Osteoblast (primary cell): ENCODE data around the gene RBBP4. TPM values are rescaled to one million over a fixed set of nuclear protein-coding genes. Genes with fewer than 3 reads are reported as not detected.
"Not testable (repeated sequence)": the region's sequence is repeated elsewhere in the genome, so short reads cannot be mapped to it uniquely, and the experiment has no call there.

Experiments
- DNase-seq: peaks from one replicate; pipeline ENCODE4 v3.0.0; 2011; ENCODE audit warnings: low spot score, mixed read lengths; ENCODE audit not compliant: insufficient read length; ENCODE audit errors: missing footprints
- H2AFZ ChIP-seq: 2 replicates; pipeline ENCODE4 v1.6.0; 2011; ENCODE audit warnings: mild to moderate bottlenecking, low read length
- H3K27ac ChIP-seq: 2 replicates; pipeline ENCODE4 v1.5.1; 2011; ENCODE audit warnings: mild to moderate bottlenecking, low read depth, low read length, moderate library complexity
- H3K27me3 ChIP-seq: 2 replicates; pipeline ENCODE4 v1.6.0; 2012; ENCODE audit warnings: mild to moderate bottlenecking, control low read depth, inconsistent platforms, low read length, moderate library complexity; ENCODE audit not compliant: insufficient read depth
- H3K36me3 ChIP-seq: 2 replicates; pipeline ENCODE4 v1.5.1; 2011; ENCODE audit warnings: mild to moderate bottlenecking, low read length, control low read depth, moderate library complexity; ENCODE audit not compliant: insufficient read depth
- H3K4me1 ChIP-seq: 2 replicates; pipeline ENCODE4 v1.5.1; 2011; ENCODE audit warnings: mild to moderate bottlenecking, low read length, control low read depth, moderate library complexity; ENCODE audit not compliant: insufficient read depth
- H3K4me2 ChIP-seq: 2 replicates; pipeline ENCODE4 v1.6.0; 2011; ENCODE audit warnings: mild to moderate bottlenecking, low read length; ENCODE audit not compliant: insufficient read depth
- H3K4me3 ChIP-seq: fragments of 200-600 bp; sonication (generic); 3 replicates; pipeline ENCODE4 v1.5.1; 2012; ENCODE audit warnings: mild to moderate bottlenecking, low read length, inconsistent platforms; ENCODE audit not compliant: insufficient read depth
- H3K79me2 ChIP-seq: 2 replicates; pipeline ENCODE4 v1.6.0; 2012; ENCODE audit warnings: mild to moderate bottlenecking, low read length, control low read depth, inconsistent platforms; ENCODE audit not compliant: insufficient read depth
- H3K9me3 ChIP-seq: 2 replicates; pipeline ENCODE4 v1.5.1; 2011; ENCODE audit warnings: low read depth, low read length, control low read depth
- H4K20me1 ChIP-seq: 2 replicates; pipeline ENCODE4 v1.6.0; 2012; ENCODE audit warnings: mild to moderate bottlenecking, low read length, control low read depth; ENCODE audit not compliant: insufficient read depth
- total RNA-seq: library from RNA; depleted of rRNA; stranded (reverse); fragments of >200 nt; gene quantifications from 2 replicates; pipeline ENCODE4 v1.2.3, GENCODE V29; 2012
- TF ChIP-seq, protein P1 (sequence below): IDR thresholded peaks from 2 replicates; pipeline ENCODE4 v1.5.1; 2011; ENCODE audit warnings: mild to moderate bottlenecking, low read depth, low read length, moderate library complexity; ENCODE audit errors: extremely low read depth

Gene RBBP4
- total RNA-seq, 1 donor = 111 TPM

DNA sequence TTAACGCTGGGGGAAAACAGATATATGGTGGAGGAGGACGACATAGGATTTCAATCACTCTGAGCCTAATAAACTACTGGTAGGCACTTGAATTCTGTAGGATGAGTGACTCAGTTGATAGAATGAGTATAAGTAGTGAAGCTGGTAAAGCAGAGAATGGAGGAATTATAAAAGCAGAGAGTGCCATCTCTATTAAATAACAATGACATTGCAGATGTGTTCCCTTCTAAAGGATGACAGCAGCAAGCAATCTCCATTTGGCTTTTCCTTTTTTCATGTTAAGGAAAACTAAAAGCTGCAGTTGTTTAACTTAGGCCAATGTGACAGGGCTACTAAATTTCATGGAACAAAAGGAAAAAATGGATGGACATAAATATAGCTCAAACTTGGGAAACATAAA, 18.2 kb upstream of the RBBP4 start:
- H3K27me3 ChIP-seq = no peaks in the 10 kb centered on the region
- no peaks in the 10 kb centered on the region for H3K9me3 ChIP-seq
- peaks cover 16% of the 10 kb centered on the region for H3K36me3 ChIP-seq
- DNase-seq = no peak
- TF ChIP-seq, protein P1, sequence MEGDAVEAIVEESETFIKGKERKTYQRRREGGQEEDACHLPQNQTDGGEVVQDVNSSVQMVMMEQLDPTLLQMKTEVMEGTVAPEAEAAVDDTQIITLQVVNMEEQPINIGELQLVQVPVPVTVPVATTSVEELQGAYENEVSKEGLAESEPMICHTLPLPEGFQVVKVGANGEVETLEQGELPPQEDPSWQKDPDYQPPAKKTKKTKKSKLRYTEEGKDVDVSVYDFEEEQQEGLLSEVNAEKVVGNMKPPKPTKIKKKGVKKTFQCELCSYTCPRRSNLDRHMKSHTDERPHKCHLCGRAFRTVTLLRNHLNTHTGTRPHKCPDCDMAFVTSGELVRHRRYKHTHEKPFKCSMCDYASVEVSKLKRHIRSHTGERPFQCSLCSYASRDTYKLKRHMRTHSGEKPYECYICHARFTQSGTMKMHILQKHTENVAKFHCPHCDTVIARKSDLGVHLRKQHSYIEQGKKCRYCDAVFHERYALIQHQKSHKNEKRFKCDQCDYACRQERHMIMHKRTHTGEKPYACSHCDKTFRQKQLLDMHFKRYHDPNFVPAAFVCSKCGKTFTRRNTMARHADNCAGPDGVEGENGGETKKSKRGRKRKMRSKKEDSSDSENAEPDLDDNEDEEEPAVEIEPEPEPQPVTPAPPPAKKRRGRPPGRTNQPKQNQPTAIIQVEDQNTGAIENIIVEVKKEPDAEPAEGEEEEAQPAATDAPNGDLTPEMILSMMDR = no peak
- no peak overlapping the region for H3K4me3 ChIP-seq
- no peaks in the 10 kb centered on the region for H4K20me1 ChIP-seq
- peaks cover 26% of the 10 kb centered on the region for H3K79me2 ChIP-seq
- H3K4me1 ChIP-seq = no peaks in the 10 kb centered on the region
- H3K4me2 ChIP-seq = no peak overlapping the region
- no peak overlapping the region for H2AFZ ChIP-seq
- H3K27ac ChIP-seq = no peak overlapping the region

DNA sequence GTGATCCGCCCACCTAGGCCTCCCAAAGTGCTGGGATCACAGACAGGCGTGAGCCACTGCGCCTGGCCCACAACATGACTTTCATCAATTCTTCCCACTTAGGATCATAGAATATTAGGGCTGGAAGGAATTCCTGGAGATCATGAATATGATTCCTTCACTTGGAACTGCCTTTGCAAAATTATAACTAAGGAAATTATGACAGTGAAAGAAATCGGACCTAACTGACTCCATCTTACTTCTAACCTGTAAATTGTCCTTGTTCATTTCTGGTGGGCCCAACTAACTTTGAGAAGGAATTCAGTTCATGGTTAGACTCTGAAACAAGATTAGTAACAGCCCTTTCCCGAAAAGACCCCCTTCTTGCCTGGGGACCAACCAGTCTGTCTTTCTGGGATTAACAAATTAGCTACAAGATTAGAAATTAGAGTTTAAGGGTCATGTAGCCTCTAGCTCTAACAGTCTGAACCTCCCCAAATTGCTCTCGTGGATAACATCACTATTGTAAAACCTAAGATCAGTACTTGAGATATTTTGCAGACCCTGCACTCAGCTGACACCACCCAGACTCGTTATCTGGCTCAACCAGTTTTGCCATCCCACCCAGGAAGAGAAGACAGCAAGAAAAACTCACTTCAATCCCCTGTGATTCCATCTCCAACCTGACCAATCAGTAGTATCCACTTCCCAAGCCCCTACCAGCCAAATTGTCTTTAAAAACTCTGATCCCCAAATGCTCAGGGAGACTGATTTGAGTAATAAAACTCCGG, 15.3 kb upstream of the RBBP4 start:
- no peak overlapping the region for H3K27ac ChIP-seq
- no peak overlapping the region for H3K4me3 ChIP-seq
- H3K36me3 ChIP-seq = peaks cover 16% of the 10 kb centered on the region
- no peaks in the 10 kb centered on the region for H3K4me1 ChIP-seq
- H3K27me3 ChIP-seq = no peaks in the 10 kb centered on the region
- no peaks in the 10 kb centered on the region for H3K9me3 ChIP-seq
- H2AFZ ChIP-seq = no peak overlapping the region
- no peak overlapping the region for H3K4me2 ChIP-seq
- H4K20me1 ChIP-seq = no peaks in the 10 kb centered on the region
- no peak for DNase-seq
- TF ChIP-seq, protein P1 = no peak
- peaks cover 38% of the 10 kb centered on the region for H3K79me2 ChIP-seq

DNA sequence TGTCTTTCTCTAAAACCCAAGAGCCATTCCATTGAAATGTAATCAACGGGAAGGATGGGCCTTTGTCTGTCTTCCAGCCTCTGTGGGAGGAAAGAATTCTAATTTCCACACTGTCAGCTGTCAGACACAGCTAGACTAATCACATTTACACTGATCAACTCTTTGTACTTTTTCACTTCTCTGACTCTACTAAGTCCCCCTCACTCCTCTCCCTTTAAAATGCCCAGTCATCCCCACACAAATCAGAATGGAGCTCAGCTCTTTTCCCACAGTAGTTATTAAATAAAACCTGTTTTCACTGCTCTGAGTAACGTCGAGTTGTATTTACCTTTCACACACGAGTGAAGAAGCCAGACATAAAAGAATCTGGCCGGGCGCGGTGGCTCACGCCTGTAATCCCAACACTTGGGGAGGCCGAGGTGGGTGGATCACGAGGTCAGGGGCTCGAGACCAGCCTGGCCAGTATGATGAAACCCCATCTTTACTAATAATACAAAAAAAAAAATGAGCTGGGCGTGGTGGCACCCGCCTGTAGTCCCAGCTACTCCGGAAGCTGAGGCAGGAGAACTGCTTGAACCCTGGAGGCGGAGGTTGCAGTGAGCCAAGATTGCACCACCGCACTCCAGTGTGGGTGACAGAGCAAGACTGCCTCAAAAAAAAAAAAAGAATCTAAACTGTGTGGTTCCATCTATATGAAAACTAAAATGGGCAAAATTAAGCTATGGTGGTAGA, 13.9 kb upstream of the RBBP4 start:
- Histone ChIP-seq H3K36me3 (peaks cover 13% of the 10 kb centered on the region), H3K9me3 (no peaks in the 10 kb centered on the region), H3K4me2 (no peak overlapping the region), H3K27ac (no peak overlapping the region), H2AFZ (no peak overlapping the region), H3K4me3 (no peak overlapping the region), H3K27me3 (no peaks in the 10 kb centered on the region), H3K79me2 (peaks cover 45% of the 10 kb centered on the region), H4K20me1 (no peaks in the 10 kb centered on the region), H3K4me1 (no peaks in the 10 kb centered on the region)
- TF ChIP-seq, protein P1 = no peak
- DNase-seq = no peak

DNA sequence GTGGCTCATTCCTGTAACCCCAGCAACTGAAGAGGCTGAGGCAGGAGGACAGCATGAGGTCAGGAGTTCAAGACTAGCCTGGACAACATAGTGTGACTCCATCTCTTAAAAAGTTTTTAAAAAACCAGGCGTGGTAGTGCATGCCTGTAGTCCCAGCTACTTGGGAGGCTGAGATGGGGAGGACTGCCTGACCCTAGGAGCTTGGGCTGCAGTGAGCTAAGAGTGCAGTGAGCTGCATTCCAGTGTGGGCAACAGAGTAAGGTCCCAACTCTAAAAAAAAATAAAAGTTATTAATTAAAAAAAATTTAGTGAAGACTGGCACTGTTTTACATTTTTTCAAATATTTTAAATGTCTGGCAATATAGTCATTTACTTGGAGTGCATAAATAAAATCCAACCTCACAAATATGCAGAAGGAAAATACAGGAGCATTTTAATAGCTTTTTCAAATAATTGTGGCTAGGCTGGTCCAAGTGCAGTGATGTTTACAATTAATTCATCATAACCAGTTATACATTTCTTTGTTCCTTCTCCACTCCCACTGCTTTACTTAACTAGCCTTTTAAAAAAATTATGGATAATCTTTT, 11.4 kb upstream of the RBBP4 start:
- H3K4me3 ChIP-seq = no peak overlapping the region
- H3K36me3 ChIP-seq = peaks cover 7% of the 10 kb centered on the region
- H3K9me3 ChIP-seq = no peaks in the 10 kb centered on the region
- peak; percentile 78 for DNase-seq
- H3K27ac ChIP-seq = peak overlapping the region; percentile 1
- no peaks in the 10 kb centered on the region for H3K27me3 ChIP-seq
- no peaks in the 10 kb centered on the region for H3K4me1 ChIP-seq
- H2AFZ ChIP-seq = no peak overlapping the region
- TF ChIP-seq, protein P1 = no peak
- peaks cover 60% of the 10 kb centered on the region for H3K79me2 ChIP-seq
- no peak overlapping the region for H3K4me2 ChIP-seq
- no peaks in the 10 kb centered on the region for H4K20me1 ChIP-seq

DNA sequence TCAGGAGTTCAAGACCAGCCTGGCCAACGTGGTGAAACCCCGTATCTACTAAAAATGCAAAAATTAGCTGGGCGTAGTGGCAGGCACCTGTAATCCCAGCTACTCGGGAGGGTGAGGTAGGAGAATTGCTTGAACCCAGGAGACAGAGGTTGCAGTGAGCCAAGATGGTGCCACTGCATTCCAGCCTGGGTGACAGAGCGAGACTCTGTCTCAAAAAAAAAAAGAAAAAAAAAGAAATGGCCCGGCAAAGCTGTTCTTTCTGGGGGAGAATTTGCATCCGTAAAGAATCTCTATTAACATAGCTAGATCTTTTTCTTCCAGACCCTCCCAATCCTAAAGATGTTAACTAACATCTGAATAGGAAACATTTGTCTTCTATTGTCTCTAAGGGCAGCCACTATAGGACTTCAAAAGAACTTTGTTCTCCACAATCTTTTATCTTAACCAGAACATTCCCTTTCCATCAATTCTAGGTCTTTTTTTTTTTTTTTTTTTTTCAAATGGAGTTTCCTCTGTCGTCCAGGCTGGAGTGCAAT, 8.6 kb upstream of the RBBP4 start:
- H3K4me3 ChIP-seq, H3K4me2 ChIP-seq, H3K4me1 ChIP-seq, H3K27ac ChIP-seq, H3K27me3 ChIP-seq, H3K9me3 ChIP-seq, DNase-seq, H4K20me1 ChIP-seq, H2AFZ ChIP-seq: not testable (repeated sequence)
- peaks cover 57% of the 10 kb centered on the region for H3K79me2 ChIP-seq
- peaks cover 13% of the 10 kb centered on the region for H3K36me3 ChIP-seq
